Cardiac fibroblast (primary cell): Measurements from ENCODE around the gene SLC13A5.

ENCODE experiments used
- DNase-seq, 2 donors: peaks; one replicate each; pipeline versions ENCODE4 v3.0.0 to v3.0.0-alpha.2; 2010; ENCODE audit warnings: low read depth in 2 of 2
- H3K4me3 ChIP-seq, 2 donors: replicated peaks in 1 of 2; 1 replicate in 1 of 2; 2 replicates in 1 of 2; pipeline ENCODE4 v1.5.1; 2011; ENCODE audit warnings: low read depth in 2 of 2, low read length in 2 of 2, mild to moderate bottlenecking in 2 of 2, moderate library complexity in 1 of 2
- TF ChIP-seq, protein P1 (sequence below): IDR thresholded peaks from one replicate; pipeline ENCODE4 v1.5.1; 2011; ENCODE audit warnings: low read depth, mild to moderate bottlenecking, low read length, inconsistent platforms

SLC13A5 gene

GRCh38 chr17:6711681-6712057 lies 1.5 kb downstream of the SLC13A5 start:
- no peak overlapping the region for H3K4me3 ChIP-seq
- TF ChIP-seq, protein P1, sequence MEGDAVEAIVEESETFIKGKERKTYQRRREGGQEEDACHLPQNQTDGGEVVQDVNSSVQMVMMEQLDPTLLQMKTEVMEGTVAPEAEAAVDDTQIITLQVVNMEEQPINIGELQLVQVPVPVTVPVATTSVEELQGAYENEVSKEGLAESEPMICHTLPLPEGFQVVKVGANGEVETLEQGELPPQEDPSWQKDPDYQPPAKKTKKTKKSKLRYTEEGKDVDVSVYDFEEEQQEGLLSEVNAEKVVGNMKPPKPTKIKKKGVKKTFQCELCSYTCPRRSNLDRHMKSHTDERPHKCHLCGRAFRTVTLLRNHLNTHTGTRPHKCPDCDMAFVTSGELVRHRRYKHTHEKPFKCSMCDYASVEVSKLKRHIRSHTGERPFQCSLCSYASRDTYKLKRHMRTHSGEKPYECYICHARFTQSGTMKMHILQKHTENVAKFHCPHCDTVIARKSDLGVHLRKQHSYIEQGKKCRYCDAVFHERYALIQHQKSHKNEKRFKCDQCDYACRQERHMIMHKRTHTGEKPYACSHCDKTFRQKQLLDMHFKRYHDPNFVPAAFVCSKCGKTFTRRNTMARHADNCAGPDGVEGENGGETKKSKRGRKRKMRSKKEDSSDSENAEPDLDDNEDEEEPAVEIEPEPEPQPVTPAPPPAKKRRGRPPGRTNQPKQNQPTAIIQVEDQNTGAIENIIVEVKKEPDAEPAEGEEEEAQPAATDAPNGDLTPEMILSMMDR: no peak
- no peak for DNase-seq

DNA sequence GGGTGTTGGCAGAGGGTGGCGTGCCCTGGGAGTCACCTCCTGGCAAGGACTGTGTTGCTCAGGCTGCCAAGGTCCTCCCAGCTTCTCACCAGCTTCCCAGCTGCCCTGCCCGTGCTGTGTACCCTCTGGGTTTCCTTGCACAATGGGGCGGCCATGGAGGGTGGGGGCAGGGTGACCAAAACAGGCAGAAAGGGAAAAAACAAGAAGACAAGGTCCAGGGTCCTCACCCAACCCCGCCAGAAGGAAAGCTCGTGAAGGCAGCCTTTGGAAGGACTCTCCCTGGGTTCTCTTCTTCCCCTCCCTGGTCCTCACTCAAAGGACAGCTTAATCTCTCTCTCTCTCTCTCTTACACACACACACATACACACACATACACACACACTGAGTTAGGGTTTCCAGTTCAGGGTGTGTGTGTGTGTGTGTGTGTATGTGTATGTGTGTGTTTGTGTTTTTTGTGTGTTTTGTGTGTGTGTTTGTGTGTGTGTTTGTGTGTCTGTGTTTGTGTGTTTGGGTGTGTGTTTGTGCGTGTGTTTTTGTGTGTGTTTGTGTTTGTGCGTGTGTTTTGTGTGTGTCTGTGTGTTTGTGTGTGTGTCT lies 2.0 kb downstream of the SLC13A5 start:
- TF ChIP-seq, protein P1: no peak
- no peak overlapping the region for H3K4me3 ChIP-seq
- DNase-seq: no peak

DNA sequence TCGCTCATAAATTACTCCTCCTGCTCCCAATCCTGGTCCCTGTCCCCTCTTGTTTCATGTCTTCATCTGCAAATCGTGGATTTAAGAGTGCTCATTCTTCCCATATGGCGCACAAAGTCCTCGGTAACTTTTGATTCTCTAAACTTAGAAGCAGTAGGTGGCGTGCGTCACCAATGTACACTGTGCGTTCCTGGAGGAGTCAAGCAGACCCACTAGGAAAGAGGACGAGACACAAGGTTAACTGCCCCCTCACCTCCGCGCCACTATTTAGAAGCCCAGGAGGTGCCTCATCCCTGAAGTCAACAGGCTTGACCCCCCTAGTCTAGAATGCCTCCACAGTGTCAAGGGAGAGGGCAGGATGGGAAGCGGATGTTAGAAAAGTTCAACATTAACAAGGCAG lies 2.9 kb downstream of the SLC13A5 start:
- no peak overlapping the region for H3K4me3 ChIP-seq
- TF ChIP-seq, protein P1: no peak
- no peak for DNase-seq

GRCh38 chr17:6708357-6708961 lies 4.7 kb downstream of the SLC13A5 start:
- H3K4me3 ChIP-seq: no peak overlapping the region
- no peak for DNase-seq
- TF ChIP-seq, protein P1: no peak

DNA sequence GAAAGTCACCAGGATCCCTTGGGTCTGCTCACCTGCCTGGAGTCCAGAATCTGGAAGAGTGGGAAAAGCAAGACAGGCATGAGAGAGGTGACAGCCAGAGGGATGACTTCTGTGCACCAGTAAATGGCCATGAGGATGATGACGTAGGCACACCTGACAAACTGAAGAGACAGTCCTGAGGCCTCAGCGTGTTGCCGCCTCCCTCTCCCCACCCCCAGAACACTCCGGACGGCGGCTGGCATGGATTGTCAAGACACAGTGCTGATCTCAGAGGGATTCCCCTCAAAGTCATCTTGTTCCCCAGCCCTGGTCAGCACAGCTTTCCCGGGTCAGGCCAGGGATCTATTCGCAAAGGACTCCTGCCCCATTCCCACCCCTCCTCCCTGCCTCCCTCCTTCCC lies 6.2 kb downstream of the SLC13A5 start:
- no peak overlapping the region for H3K4me3 ChIP-seq
- no peak for DNase-seq
- TF ChIP-seq, protein P1: no peak

- no peak overlapping the region for H3K4me3 ChIP-seq
- TF ChIP-seq, protein P1: no peak
- no peak for DNase-seq
Observed at GRCh38 chr17:6706499-6706898, 6.7 kb downstream of the SLC13A5 start.
